ENCODE results near the gene MUC5AC. TPM values are rescaled to one million over a fixed set of nuclear protein-coding genes. Genes with fewer than 3 reads are reported as not detected.
"Not testable (repeated sequence)": the region's sequence is repeated elsewhere in the genome, so short reads cannot be mapped to it uniquely, and the experiment has no call there.

The MUC5AC gene
- polyA plus RNA-seq, 1 donor (not counting 4 experiments of a cell fraction or from before 2014, with no cell fraction given) = not detected

- Histone ChIP-seq H2AFZ (ENCODE audit: control insufficient read depth, low read length) (no peak overlapping the region), H3K27ac (ENCODE audit: control insufficient read depth, insufficient read depth, low read length) (no peak overlapping the region), H3K27me3 (ENCODE audit: control insufficient read depth, extremely low read depth, insufficient read depth, low read length) (no peaks in the 10 kb centered on the region), H3K36me3 (ENCODE audit: control insufficient read depth in 2 of 2, extremely low read depth in 1 of 2, insufficient read depth in 2 of 2, low read length in 2 of 2) (no peaks in the 10 kb centered on the region), H3K9me3 (ENCODE audit: control insufficient read depth, low read depth, low read length) (no peaks in the 10 kb centered on the region), H3K9ac (ENCODE audit: control insufficient read depth, extremely low read depth, insufficient read depth, low read length) (no peak overlapping the region), H3K79me2 (ENCODE audit: control insufficient read depth, insufficient read depth, low read length) (no peaks in the 10 kb centered on the region), H3K4me1 (ENCODE audit: control insufficient read depth, extremely low read depth, insufficient read depth, low read length) (no peaks in the 10 kb centered on the region), H3K4me3 (ENCODE audit: control insufficient read depth in 2 of 3, extremely low read depth in 1 of 3, insufficient read depth in 2 of 3, low read depth in 1 of 3, low read length in 3 of 3) (no peak overlapping the region), H3K4me2 (ENCODE audit: control insufficient read depth, extremely low read depth, insufficient read depth, low read depth, low read length) (no peak overlapping the region), H3K9me1 (ENCODE audit: control insufficient read depth, extremely low read depth, insufficient read depth, low read length) (no peaks in the 10 kb centered on the region), H4K20me1 (ENCODE audit: control insufficient read depth, extremely low read depth, insufficient read depth, low read length) (no peaks in the 10 kb centered on the region)
- FAIRE-seq (no peak), DNase-seq (ENCODE audit: low read depth, low spot score) (no peak)
- TF ChIP-seq EZH2 (IDR thresholded peaks at IDR 0.05; ENCODE audit: low read length) (no peak), CTCF (optimal IDR thresholded peaks at IDR 0.05 in 1 of 3, IDR thresholded peaks at IDR 0.05 in 1 of 3, conservative IDR thresholded peaks at IDR 0.05 in 1 of 3; ENCODE audit: extremely low read depth in 1 of 3, insufficient read depth in 2 of 3, low read length in 3 of 3) (no peak)
- dilution Hi-C loops (cut with MboI; ENCODE audit: extremely low pct_ligation_motif_present, low sequenced_read_pairs) = no loop called here
Measured at GRCh38 chr11:1211838-1212237, 54.1 kb downstream of the MUC5AC start.

GRCh38 chr11:1215826-1216225 lies 58.1 kb downstream of the MUC5AC start:
- dilution Hi-C loops (cut with MboI; ENCODE audit: extremely low pct_ligation_motif_present, low sequenced_read_pairs); H2AFZ ChIP-seq (ENCODE audit: control insufficient read depth, low read length); DNase-seq (ENCODE audit: low read depth, low spot score); H3K36me3 ChIP-seq (ENCODE audit: control insufficient read depth in 2 of 2, extremely low read depth in 1 of 2, insufficient read depth in 2 of 2, low read length in 2 of 2); H3K79me2 ChIP-seq (ENCODE audit: control insufficient read depth, insufficient read depth, low read length); H3K4me1 ChIP-seq (ENCODE audit: control insufficient read depth, extremely low read depth, insufficient read depth, low read length); H3K4me3 ChIP-seq (ENCODE audit: control insufficient read depth in 2 of 3, extremely low read depth in 1 of 3, insufficient read depth in 2 of 3, low read depth in 1 of 3, low read length in 3 of 3); H4K20me1 ChIP-seq (ENCODE audit: control insufficient read depth, extremely low read depth, insufficient read depth, low read length); FAIRE-seq; H3K9me1 ChIP-seq (ENCODE audit: control insufficient read depth, extremely low read depth, insufficient read depth, low read length); H3K27me3 ChIP-seq (ENCODE audit: control insufficient read depth, extremely low read depth, insufficient read depth, low read length); H3K9ac ChIP-seq (ENCODE audit: control insufficient read depth, extremely low read depth, insufficient read depth, low read length); H3K9me3 ChIP-seq (ENCODE audit: control insufficient read depth, low read depth, low read length); H3K4me2 ChIP-seq (ENCODE audit: control insufficient read depth, extremely low read depth, insufficient read depth, low read depth, low read length); H3K27ac ChIP-seq (ENCODE audit: control insufficient read depth, insufficient read depth, low read length): not testable (repeated sequence)

GRCh38 chr11:1217151-1217550 lies 59.4 kb downstream of the MUC5AC start:
- Histone ChIP-seq H2AFZ (ENCODE audit: control insufficient read depth, low read length) (no peak overlapping the region), H3K27me3 (ENCODE audit: control insufficient read depth, extremely low read depth, insufficient read depth, low read length) (no peaks in the 10 kb centered on the region), H3K79me2 (ENCODE audit: control insufficient read depth, insufficient read depth, low read length) (no peaks in the 10 kb centered on the region), H3K4me1 (ENCODE audit: control insufficient read depth, extremely low read depth, insufficient read depth, low read length) (no peaks in the 10 kb centered on the region), H3K36me3 (ENCODE audit: control insufficient read depth in 2 of 2, extremely low read depth in 1 of 2, insufficient read depth in 2 of 2, low read length in 2 of 2) (no peaks in the 10 kb centered on the region), H3K9me3 (ENCODE audit: control insufficient read depth, low read depth, low read length) (no peaks in the 10 kb centered on the region), H3K27ac (ENCODE audit: control insufficient read depth, insufficient read depth, low read length) (no peak overlapping the region), H3K4me2 (ENCODE audit: control insufficient read depth, extremely low read depth, insufficient read depth, low read depth, low read length) (no peak overlapping the region), H3K9me1 (ENCODE audit: control insufficient read depth, extremely low read depth, insufficient read depth, low read length) (no peaks in the 10 kb centered on the region), H4K20me1 (ENCODE audit: control insufficient read depth, extremely low read depth, insufficient read depth, low read length) (no peaks in the 10 kb centered on the region), H3K4me3 (ENCODE audit: control insufficient read depth in 2 of 3, extremely low read depth in 1 of 3, insufficient read depth in 2 of 3, low read depth in 1 of 3, low read length in 3 of 3) (no peak overlapping the region), H3K9ac (ENCODE audit: control insufficient read depth, extremely low read depth, insufficient read depth, low read length) (no peak overlapping the region)
- no peak for DNase-seq (ENCODE audit: low read depth, low spot score)
- FAIRE-seq = no peak
- TF ChIP-seq EZH2 (IDR thresholded peaks at IDR 0.05; ENCODE audit: low read length) = no peak
- no peak for TF ChIP-seq CTCF (optimal IDR thresholded peaks at IDR 0.05 in 1 of 3, IDR thresholded peaks at IDR 0.05 in 1 of 3, conservative IDR thresholded peaks at IDR 0.05 in 1 of 3; ENCODE audit: extremely low read depth in 1 of 3, insufficient read depth in 2 of 3, low read length in 3 of 3)
- dilution Hi-C loops (cut with MboI; ENCODE audit: extremely low pct_ligation_motif_present, low sequenced_read_pairs) = no loop called here
